Endothelial cell of umbilical vein (primary cell): Measurements from ENCODE around the gene B4GALT5. TPM values are rescaled to one million over a fixed set of nuclear protein-coding genes. Genes with fewer than 3 reads are reported as not detected.

Experiments used
- BruUV-seq: library from RNA; stranded (reverse); fragments of 400-500 nt; replicated peaks from 2 replicates; lab custom pipeline; 2021; lab: Mats Ljungman, UMichigan
- CTCF ChIA-PET: fragments of 300-600, 350-600 bp; sonication (Branson Sonifier 250); formaldehyde crosslinking; loops from one replicate; lab custom pipeline; 2021; ENCODE audit warnings: antibody characterized with exemption, inconsistent platforms; lab: Charles Lee
- POLR2A ChIA-PET: fragments of 300-600, 350-600 bp; sonication (Branson Sonifier 250); formaldehyde crosslinking; loops from one replicate; lab custom pipeline; 2021; ENCODE audit warnings: antibody characterized with exemption, inconsistent platforms; lab: Charles Lee
- DNase-seq: peaks from one replicate; pipeline ENCODE4 v3.0.0-alpha.2; 2011; ENCODE audit warnings: low read depth, low spot score
- FAIRE-seq: peaks from 2 replicates; lab custom pipeline; 2011; peaks lifted over from hg19 to GRCh38; lab: Jason Lieb, UNC
- H2AFZ ChIP-seq: 2 replicates; pipeline ENCODE4 v1.6.0; 2012; ENCODE audit warnings: low read depth, low read length, control low read depth, inconsistent platforms
- H3K27ac ChIP-seq: 2 replicates; pipeline ENCODE4 v1.5.1; 2011; ENCODE audit warnings: low read depth, mild to moderate bottlenecking, control low read depth, low read length, moderate library complexity; ENCODE audit not compliant: insufficient read depth
- H3K27me3 ChIP-seq, 2 experiments: 2 replicates each; pipeline versions ENCODE4 v1.6.0 to v1.6.1; 2011; ENCODE audit warnings: low read length in 2 of 2, mixed read lengths in 1 of 2; ENCODE audit not compliant: control insufficient read depth in 2 of 2, insufficient read depth in 2 of 2
- H3K36me3 ChIP-seq, 2 experiments: 2 replicates in 1 of 2; 3 replicates in 1 of 2; pipeline ENCODE4 v1.5.1; 2011; ENCODE audit warnings: low read length in 2 of 2, mild to moderate bottlenecking in 1 of 2, moderate library complexity in 1 of 2; ENCODE audit not compliant: control insufficient read depth in 2 of 2, insufficient read depth in 2 of 2; ENCODE audit errors: extremely low read depth in 1 of 2
- H3K4me1 ChIP-seq: 3 replicates; pipeline ENCODE4 v1.5.1; 2011; ENCODE audit warnings: mild to moderate bottlenecking, low read length; ENCODE audit not compliant: control insufficient read depth, insufficient read depth; ENCODE audit errors: extremely low read depth
- H3K4me2 ChIP-seq: 2 replicates; pipeline ENCODE4 v1.6.1; 2011; ENCODE audit warnings: low read length, control low read depth, mixed read lengths; ENCODE audit not compliant: insufficient read depth
- H3K4me3 ChIP-seq, 3 experiments: fragments of 200-600 bp in 1 of 3; sonication (generic), shearing (Covaris generic) in 1 of 3; replicated peaks in 1 of 3; 2 replicates each; pipeline ENCODE4 v1.5.1; 2011 to 2016; ENCODE audit warnings: control low read depth in 3 of 3, low read length in 3 of 3, mild to moderate bottlenecking in 2 of 3, inconsistent platforms in 1 of 3, low read depth in 1 of 3, moderate library complexity in 1 of 3; ENCODE audit not compliant: insufficient read depth in 1 of 3
- H3K79me2 ChIP-seq: 2 replicates; pipeline ENCODE4 v1.6.0; 2012; ENCODE audit warnings: low read length, inconsistent platforms; ENCODE audit not compliant: control insufficient read depth, insufficient read depth
- H3K9ac ChIP-seq: replicated peaks from 2 replicates; pipeline ENCODE3; 2011; ENCODE audit warnings: low read length, control low read depth; ENCODE audit not compliant: insufficient read depth; ENCODE audit errors: extremely low read depth
- H3K9me1 ChIP-seq: replicated peaks from 3 replicates; pipeline ENCODE4 v1.6.0; 2011; ENCODE audit warnings: mild to moderate bottlenecking, low read length; ENCODE audit not compliant: control insufficient read depth, insufficient read depth; ENCODE audit errors: extremely low read depth
- H3K9me3 ChIP-seq: replicated peaks from 2 replicates; pipeline ENCODE4 v1.5.1; 2012; ENCODE audit warnings: low read length, inconsistent platforms; ENCODE audit not compliant: control insufficient read depth, insufficient read depth
- H4K20me1 ChIP-seq: replicated peaks from 2 replicates; pipeline ENCODE3; 2011; ENCODE audit warnings: mild to moderate bottlenecking, low read length; ENCODE audit not compliant: control insufficient read depth, insufficient read depth; ENCODE audit errors: extremely low read depth
- EZH2 ChIP-seq: IDR thresholded peaks from 2 replicates; pipeline ENCODE4 v1.6.1; 2012; ENCODE audit warnings: borderline replicate concordance, low read depth, mild to moderate bottlenecking, moderate library complexity, low read length, inconsistent platforms; ENCODE audit not compliant: severe bottlenecking
- FOS ChIP-seq: IDR thresholded peaks from 2 replicates; pipeline ENCODE4 v1.6.1; 2011; ENCODE audit warnings: mild to moderate bottlenecking, low read length, moderate library complexity, borderline replicate concordance; ENCODE audit not compliant: insufficient read depth
- GATA2 ChIP-seq: IDR thresholded peaks from 2 replicates; pipeline ENCODE4 v1.7.0; 2011; ENCODE audit warnings: low read depth, mild to moderate bottlenecking, moderate library complexity, mixed read lengths, low read length; ENCODE audit not compliant: insufficient read length, insufficient read depth
- JUN ChIP-seq: IDR thresholded peaks from 2 replicates; pipeline ENCODE4 v1.6.1; 2011; ENCODE audit warnings: borderline replicate concordance, low read depth; ENCODE audit not compliant: insufficient read length, insufficient read depth
- MYC ChIP-seq: IDR thresholded peaks from one replicate; pipeline ENCODE4 v1.6.1; 2011; ENCODE audit warnings: mild to moderate bottlenecking, low read depth, low read length
- POLR2A ChIP-seq: IDR thresholded peaks from 2 replicates; pipeline ENCODE4 v1.6.1; 2012; ENCODE audit warnings: low read depth, mild to moderate bottlenecking, control low read depth, low read length
- POLR2AphosphoS5 ChIP-seq: IDR thresholded peaks from 2 replicates; pipeline ENCODE4 v1.6.1; 2012; ENCODE audit warnings: low read depth, mild to moderate bottlenecking, control low read depth, low read length, moderate library complexity; ENCODE audit not compliant: insufficient read depth
- dilution Hi-C: fragments of 300-500 bp; cut with MboI; formaldehyde crosslinking; loops from one replicate; pipeline ENCODE4 v1.15.0; 2019; ENCODE audit warnings: low sequenced_read_pairs; ENCODE audit not compliant: extremely low pct_ligation_motif_present
- intact Hi-C: fragments of 100-400 bp; cut with micrococcal nuclease; formaldehyde crosslinking; loops from one replicate; pipeline ENCODE4 v1.10.0; 2022
- polyA plus RNA-seq, 4 experiments: library from polyadenylated mRNA; depleted of rRNA in 3 of 4; stranded (reverse) in 3 of 4; unstranded in 1 of 4; fragments of >200 nt; gene quantifications; 2 replicates each; pipeline versions ENCODE4 v1.2.1 to v1.2.3, GENCODE V29; 2011 to 2012; ENCODE audit warnings: missing spikeins in 1 of 4
- total RNA-seq: library from RNA; stranded (reverse); gene quantifications from 2 replicates; pipeline ENCODE4 v1.2.3, GENCODE V29; 2021
- TF ChIP-seq, protein P1 (sequence below): IDR thresholded peaks from 2 replicates; pipeline ENCODE4 v1.6.1; 2011; ENCODE audit not compliant: insufficient read depth, insufficient read length
- TF ChIP-seq, protein P2 (sequence below), 2 donors: IDR thresholded peaks; 1 replicate in 1 of 2; 2 replicates in 1 of 2; pipeline ENCODE4 v1.5.1; 2011; ENCODE audit warnings: low read length in 2 of 2, mild to moderate bottlenecking in 2 of 2, moderate library complexity in 2 of 2, control low read depth in 1 of 2, inconsistent platforms in 1 of 2, low read depth in 1 of 2; ENCODE audit not compliant: insufficient read depth in 1 of 2; ENCODE audit errors: extremely low read depth in 1 of 2

Gene B4GALT5
- total and polyA plus RNA-seq, 2 donors (not counting 3 experiments of a cell fraction or from before 2014, with no cell fraction given): 54.4 to 70.1 TPM

DNA sequence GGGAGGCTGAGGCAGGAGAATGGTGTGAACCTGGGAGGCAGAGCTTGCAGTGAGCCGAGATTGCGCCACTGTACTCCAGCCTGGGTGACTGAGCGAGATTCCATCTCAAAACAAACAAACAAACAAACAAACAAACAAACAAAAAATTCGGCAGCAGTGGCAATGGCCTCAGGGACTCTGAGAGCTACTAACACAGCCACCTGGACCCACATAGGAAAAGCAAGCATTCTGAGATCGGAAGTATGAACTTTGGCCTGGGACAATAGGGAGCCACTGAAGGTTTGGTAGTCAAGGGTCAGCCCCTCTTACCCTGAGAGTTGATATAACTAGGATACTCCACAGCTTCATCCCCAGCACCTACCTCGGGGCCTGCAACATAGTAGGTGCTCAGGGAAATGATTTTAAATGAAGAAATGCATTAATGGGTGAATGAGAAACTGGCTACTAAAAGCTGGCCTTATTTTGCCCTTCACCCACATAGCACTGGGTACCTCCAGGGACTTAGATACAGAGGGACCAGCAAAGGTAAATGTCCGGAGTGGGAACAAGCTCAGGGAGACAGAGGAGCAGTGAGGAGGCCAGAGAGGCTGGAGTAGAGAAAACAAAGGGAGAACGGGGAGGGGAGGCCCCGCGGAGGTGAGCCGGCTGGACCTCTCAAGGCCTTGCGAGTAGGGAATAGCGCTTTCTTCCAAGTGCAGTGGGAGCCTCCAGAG, 99.2 kb downstream of the B4GALT5 start:
- no peaks in the 10 kb centered on the region for H4K20me1 ChIP-seq
- no peak for DNase-seq
- no peaks in the 10 kb centered on the region for H3K4me1 ChIP-seq
- no TSS peak for BruUV-seq
- intact Hi-C loops: no loop called here
- H3K79me2 ChIP-seq: no peaks in the 10 kb centered on the region
- H3K9ac ChIP-seq: no peak overlapping the region
- dilution Hi-C loops: no loop called here
- no peak for FAIRE-seq
- H3K9me1 ChIP-seq: no peaks in the 10 kb centered on the region
- H3K27ac ChIP-seq: no peak overlapping the region
- no peak overlapping the region for H3K4me3 ChIP-seq
- H3K36me3 ChIP-seq: no peaks in the 10 kb centered on the region
- no peak for TF ChIP-seq GATA2
- TF ChIP-seq, protein P1, sequence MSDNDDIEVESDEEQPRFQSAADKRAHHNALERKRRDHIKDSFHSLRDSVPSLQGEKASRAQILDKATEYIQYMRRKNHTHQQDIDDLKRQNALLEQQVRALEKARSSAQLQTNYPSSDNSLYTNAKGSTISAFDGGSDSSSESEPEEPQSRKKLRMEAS: no peak
- TF ChIP-seq EZH2: no peak
- no peak for TF ChIP-seq JUN
- TF ChIP-seq POLR2AphosphoS5: no peak
- TF ChIP-seq POLR2A: no peak
- TF ChIP-seq MYC: no peak
- TF ChIP-seq, protein P2, sequence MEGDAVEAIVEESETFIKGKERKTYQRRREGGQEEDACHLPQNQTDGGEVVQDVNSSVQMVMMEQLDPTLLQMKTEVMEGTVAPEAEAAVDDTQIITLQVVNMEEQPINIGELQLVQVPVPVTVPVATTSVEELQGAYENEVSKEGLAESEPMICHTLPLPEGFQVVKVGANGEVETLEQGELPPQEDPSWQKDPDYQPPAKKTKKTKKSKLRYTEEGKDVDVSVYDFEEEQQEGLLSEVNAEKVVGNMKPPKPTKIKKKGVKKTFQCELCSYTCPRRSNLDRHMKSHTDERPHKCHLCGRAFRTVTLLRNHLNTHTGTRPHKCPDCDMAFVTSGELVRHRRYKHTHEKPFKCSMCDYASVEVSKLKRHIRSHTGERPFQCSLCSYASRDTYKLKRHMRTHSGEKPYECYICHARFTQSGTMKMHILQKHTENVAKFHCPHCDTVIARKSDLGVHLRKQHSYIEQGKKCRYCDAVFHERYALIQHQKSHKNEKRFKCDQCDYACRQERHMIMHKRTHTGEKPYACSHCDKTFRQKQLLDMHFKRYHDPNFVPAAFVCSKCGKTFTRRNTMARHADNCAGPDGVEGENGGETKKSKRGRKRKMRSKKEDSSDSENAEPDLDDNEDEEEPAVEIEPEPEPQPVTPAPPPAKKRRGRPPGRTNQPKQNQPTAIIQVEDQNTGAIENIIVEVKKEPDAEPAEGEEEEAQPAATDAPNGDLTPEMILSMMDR (IDR thresholded peaks at IDR 0.05; ENCODE audit: extremely low read depth in 1 of 2, insufficient read depth in 1 of 2, low read depth in 1 of 2, low read length in 2 of 2): no peak
- no peak for TF ChIP-seq FOS
- H2AFZ ChIP-seq: no peak overlapping the region
- H3K27me3 ChIP-seq: no peaks in the 10 kb centered on the region
- CTCF ChIA-PET: interaction anchor here (0.7 to 24.6 kb wide), 5 partner anchors 20 to 457 kb away, joined by 3 to 962 read pairs (median 6); no protein-coding TSS in a partner anchor
- POLR2A ChIA-PET: no interaction called here
- no peaks in the 10 kb centered on the region for H3K9me3 ChIP-seq
- H3K4me2 ChIP-seq: no peak overlapping the region
